Endothelial cell of umbilical vein (primary cell): ENCODE measurements around the gene KATNB1. TPM values are rescaled to one million over a fixed set of nuclear protein-coding genes. Genes with fewer than 3 reads are reported as not detected.

Experiments used
- BruUV-seq: library from RNA; stranded (reverse); fragments of 400-500 nt; replicated peaks from 2 replicates; lab custom pipeline; 2021; lab: Mats Ljungman, UMichigan
- CTCF ChIA-PET: fragments of 300-600, 350-600 bp; sonication (Branson Sonifier 250); formaldehyde crosslinking; loops from one replicate; lab custom pipeline; 2021; ENCODE audit warnings: antibody characterized with exemption, inconsistent platforms; lab: Charles Lee
- POLR2A ChIA-PET: fragments of 300-600, 350-600 bp; sonication (Branson Sonifier 250); formaldehyde crosslinking; loops from one replicate; lab custom pipeline; 2021; ENCODE audit warnings: antibody characterized with exemption, inconsistent platforms; lab: Charles Lee
- DNase-seq: peaks from one replicate; pipeline ENCODE4 v3.0.0-alpha.2; 2011; ENCODE audit warnings: low read depth, low spot score
- FAIRE-seq: peaks from 2 replicates; lab custom pipeline; 2011; peaks lifted over from hg19 to GRCh38; lab: Jason Lieb, UNC
- H2AFZ ChIP-seq: 2 replicates; pipeline ENCODE4 v1.6.0; 2012; ENCODE audit warnings: low read depth, low read length, control low read depth, inconsistent platforms
- H3K27ac ChIP-seq: 2 replicates; pipeline ENCODE4 v1.5.1; 2011; ENCODE audit warnings: low read depth, mild to moderate bottlenecking, control low read depth, low read length, moderate library complexity; ENCODE audit not compliant: insufficient read depth
- H3K27me3 ChIP-seq, 2 experiments: 2 replicates each; pipeline versions ENCODE4 v1.6.0 to v1.6.1; 2011; ENCODE audit warnings: low read length in 2 of 2, mixed read lengths in 1 of 2; ENCODE audit not compliant: control insufficient read depth in 2 of 2, insufficient read depth in 2 of 2
- H3K36me3 ChIP-seq, 2 experiments: 2 replicates in 1 of 2; 3 replicates in 1 of 2; pipeline ENCODE4 v1.5.1; 2011; ENCODE audit warnings: low read length in 2 of 2, mild to moderate bottlenecking in 1 of 2, moderate library complexity in 1 of 2; ENCODE audit not compliant: control insufficient read depth in 2 of 2, insufficient read depth in 2 of 2; ENCODE audit errors: extremely low read depth in 1 of 2
- H3K4me1 ChIP-seq: 3 replicates; pipeline ENCODE4 v1.5.1; 2011; ENCODE audit warnings: mild to moderate bottlenecking, low read length; ENCODE audit not compliant: control insufficient read depth, insufficient read depth; ENCODE audit errors: extremely low read depth
- H3K4me2 ChIP-seq: 2 replicates; pipeline ENCODE4 v1.6.1; 2011; ENCODE audit warnings: low read length, control low read depth, mixed read lengths; ENCODE audit not compliant: insufficient read depth
- H3K4me3 ChIP-seq, 3 experiments: fragments of 200-600 bp in 1 of 3; sonication (generic), shearing (Covaris generic) in 1 of 3; replicated peaks in 1 of 3; 2 replicates each; pipeline ENCODE4 v1.5.1; 2011 to 2016; ENCODE audit warnings: control low read depth in 3 of 3, low read length in 3 of 3, mild to moderate bottlenecking in 2 of 3, inconsistent platforms in 1 of 3, low read depth in 1 of 3, moderate library complexity in 1 of 3; ENCODE audit not compliant: insufficient read depth in 1 of 3
- H3K79me2 ChIP-seq: 2 replicates; pipeline ENCODE4 v1.6.0; 2012; ENCODE audit warnings: low read length, inconsistent platforms; ENCODE audit not compliant: control insufficient read depth, insufficient read depth
- H3K9ac ChIP-seq: replicated peaks from 2 replicates; pipeline ENCODE3; 2011; ENCODE audit warnings: low read length, control low read depth; ENCODE audit not compliant: insufficient read depth; ENCODE audit errors: extremely low read depth
- H3K9me1 ChIP-seq: replicated peaks from 3 replicates; pipeline ENCODE4 v1.6.0; 2011; ENCODE audit warnings: mild to moderate bottlenecking, low read length; ENCODE audit not compliant: control insufficient read depth, insufficient read depth; ENCODE audit errors: extremely low read depth
- H3K9me3 ChIP-seq: replicated peaks from 2 replicates; pipeline ENCODE4 v1.5.1; 2012; ENCODE audit warnings: low read length, inconsistent platforms; ENCODE audit not compliant: control insufficient read depth, insufficient read depth
- H4K20me1 ChIP-seq: replicated peaks from 2 replicates; pipeline ENCODE3; 2011; ENCODE audit warnings: mild to moderate bottlenecking, low read length; ENCODE audit not compliant: control insufficient read depth, insufficient read depth; ENCODE audit errors: extremely low read depth
- CTCF ChIP-seq, 2 donors: IDR thresholded peaks; 1 replicate in 1 of 2; 2 replicates in 1 of 2; pipeline ENCODE4 v1.5.1; 2011; ENCODE audit warnings: low read length in 2 of 2, mild to moderate bottlenecking in 2 of 2, moderate library complexity in 2 of 2, control low read depth in 1 of 2, inconsistent platforms in 1 of 2, low read depth in 1 of 2; ENCODE audit not compliant: insufficient read depth in 1 of 2; ENCODE audit errors: extremely low read depth in 1 of 2
- EZH2 ChIP-seq: IDR thresholded peaks from 2 replicates; pipeline ENCODE4 v1.6.1; 2012; ENCODE audit warnings: borderline replicate concordance, low read depth, mild to moderate bottlenecking, moderate library complexity, low read length, inconsistent platforms; ENCODE audit not compliant: severe bottlenecking
- FOS ChIP-seq: IDR thresholded peaks from 2 replicates; pipeline ENCODE4 v1.6.1; 2011; ENCODE audit warnings: mild to moderate bottlenecking, low read length, moderate library complexity, borderline replicate concordance; ENCODE audit not compliant: insufficient read depth
- GATA2 ChIP-seq: IDR thresholded peaks from 2 replicates; pipeline ENCODE4 v1.7.0; 2011; ENCODE audit warnings: low read depth, mild to moderate bottlenecking, moderate library complexity, mixed read lengths, low read length; ENCODE audit not compliant: insufficient read length, insufficient read depth
- JUN ChIP-seq: IDR thresholded peaks from 2 replicates; pipeline ENCODE4 v1.6.1; 2011; ENCODE audit warnings: borderline replicate concordance, low read depth; ENCODE audit not compliant: insufficient read length, insufficient read depth
- MYC ChIP-seq: IDR thresholded peaks from one replicate; pipeline ENCODE4 v1.6.1; 2011; ENCODE audit warnings: mild to moderate bottlenecking, low read depth, low read length
- POLR2A ChIP-seq: IDR thresholded peaks from 2 replicates; pipeline ENCODE4 v1.6.1; 2012; ENCODE audit warnings: low read depth, mild to moderate bottlenecking, control low read depth, low read length
- POLR2AphosphoS5 ChIP-seq: IDR thresholded peaks from 2 replicates; pipeline ENCODE4 v1.6.1; 2012; ENCODE audit warnings: low read depth, mild to moderate bottlenecking, control low read depth, low read length, moderate library complexity; ENCODE audit not compliant: insufficient read depth
- dilution Hi-C: fragments of 300-500 bp; cut with MboI; formaldehyde crosslinking; loops from one replicate; pipeline ENCODE4 v1.15.0; 2019; ENCODE audit warnings: low sequenced_read_pairs; ENCODE audit not compliant: extremely low pct_ligation_motif_present
- intact Hi-C: fragments of 100-400 bp; cut with micrococcal nuclease; formaldehyde crosslinking; loops from one replicate; pipeline ENCODE4 v1.10.0; 2022
- polyA plus RNA-seq, 4 experiments: library from polyadenylated mRNA; depleted of rRNA in 3 of 4; stranded (reverse) in 3 of 4; unstranded in 1 of 4; fragments of >200 nt; gene quantifications; 2 replicates each; pipeline versions ENCODE4 v1.2.1 to v1.2.3, GENCODE V29; 2011 to 2012; ENCODE audit warnings: missing spikeins in 1 of 4
- total RNA-seq: library from RNA; stranded (reverse); gene quantifications from 2 replicates; pipeline ENCODE4 v1.2.3, GENCODE V29; 2021

The KATNB1 gene
- total and polyA plus RNA-seq, 2 donors (not counting 3 experiments of a cell fraction or from before 2014, with no cell fraction given) = 25.9 to 35.9 TPM

- no peak overlapping the region for H2AFZ ChIP-seq
- H3K4me3 ChIP-seq = no peak overlapping the region
- ChIA-PET CTCF (interaction anchor here (1.0 kb wide), 1 partner anchor 165 kb away, joined by 3 read pairs; no protein-coding TSS in a partner anchor), POLR2A (no interaction called here)
- H3K4me2 ChIP-seq = no peak overlapping the region
- no peaks in the 10 kb centered on the region for H3K79me2 ChIP-seq
- peaks cover 5% of the 10 kb centered on the region for H3K4me1 ChIP-seq
- H4K20me1 ChIP-seq = no peaks in the 10 kb centered on the region
- H3K9me3 ChIP-seq = no peaks in the 10 kb centered on the region
- dilution Hi-C loops (no loop called here), intact Hi-C loops (no loop called here)
- no peaks in the 10 kb centered on the region for H3K9me1 ChIP-seq
- FAIRE-seq (no peak), DNase-seq (no peak)
- peaks cover 0 to 6% of the 10 kb centered on the region in 2 experiments for H3K36me3 ChIP-seq
- no TSS peak for BruUV-seq
- no peak overlapping the region for H3K9ac ChIP-seq
- no peak for TF ChIP-seq POLR2AphosphoS5
- no peak for TF ChIP-seq GATA2
- no peak for TF ChIP-seq MYC
- no peak for TF ChIP-seq JUN
- no peak overlapping the region for H3K27ac ChIP-seq
- H3K27me3 ChIP-seq = no peaks in the 10 kb centered on the region
Measured at GRCh38 chr16:57741660-57742191, 6.2 kb downstream of the KATNB1 start.

GRCh38 chr16:57742543-57742942 lies 7.0 kb downstream of the KATNB1 start:
- FAIRE-seq (no peak), DNase-seq (no peak)
- Histone ChIP-seq H3K27me3 (no peaks in the 10 kb centered on the region), H3K4me2 (no peak overlapping the region), H3K9ac (no peak overlapping the region), H3K27ac (no peak overlapping the region), H3K4me3 (no peak overlapping the region), H3K9me1 (no peaks in the 10 kb centered on the region), H4K20me1 (no peaks in the 10 kb centered on the region), H3K4me1 (no peaks in the 10 kb centered on the region), H3K79me2 (no peaks in the 10 kb centered on the region), H3K36me3 (peaks cover 0 to 6% of the 10 kb centered on the region in 2 experiments), H3K9me3 (no peaks in the 10 kb centered on the region), H2AFZ (no peak overlapping the region)
- ChIA-PET POLR2A (no interaction called here), CTCF (no interaction called here)
- no TSS peak for BruUV-seq
- dilution Hi-C loops = no loop called here
- no peak for TF ChIP-seq CTCF (IDR thresholded peaks at IDR 0.05; ENCODE audit: extremely low read depth in 1 of 2, insufficient read depth in 1 of 2, low read depth in 1 of 2, low read length in 2 of 2)
- TF ChIP-seq JUN = no peak
- no peak for TF ChIP-seq POLR2AphosphoS5
- no peak for TF ChIP-seq FOS
- no peak for TF ChIP-seq MYC
- no peak for TF ChIP-seq GATA2
- TF ChIP-seq EZH2 = no peak
- TF ChIP-seq POLR2A = no peak
- intact Hi-C loops = no loop called here
